ENCODE data around the gene DNAJB13. TPM values are rescaled to one million over a fixed set of nuclear protein-coding genes. Genes with fewer than 3 reads are reported as not detected.

Gene DNAJB13
- total RNA-seq, 2 experiments from 2014 or later, result 0.29 TPM; not detected in 1

DNA sequence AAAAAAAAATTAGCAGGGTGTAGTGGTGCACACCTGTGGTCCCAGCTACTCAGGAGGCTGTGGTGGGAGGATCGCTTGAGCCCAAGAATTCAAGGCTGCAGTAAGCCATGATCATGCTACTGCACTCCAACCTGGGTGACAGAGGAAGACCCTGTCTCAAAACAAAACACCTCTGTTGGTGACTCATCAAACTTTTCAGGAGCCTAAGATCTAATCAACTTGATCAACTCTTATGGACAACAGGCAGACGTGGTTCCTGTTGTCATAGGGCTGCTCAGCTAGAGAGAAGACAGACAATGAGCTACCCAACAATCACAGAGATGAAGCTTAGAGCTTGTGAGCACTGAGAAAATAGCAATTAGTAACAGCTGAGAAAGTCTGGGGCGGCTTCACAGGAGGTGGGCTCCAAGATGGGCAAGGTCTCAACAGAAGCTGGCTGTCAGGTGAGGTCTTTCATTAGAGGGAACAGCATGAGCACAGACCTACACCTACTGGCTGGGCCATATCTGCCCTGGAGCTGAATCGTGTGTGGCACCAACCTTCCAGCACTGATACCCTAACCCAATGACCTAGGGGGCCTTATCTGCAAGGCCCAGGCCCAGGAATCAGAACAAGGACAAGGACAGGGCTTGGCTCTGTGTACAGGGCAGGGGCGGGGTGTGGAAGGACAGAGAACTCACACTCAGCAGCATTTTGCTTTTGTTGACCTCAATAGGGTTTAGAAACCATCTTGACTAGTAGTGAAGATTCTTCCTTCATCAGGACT lies 65.3 kb downstream of the DNAJB13 start:
- CTCF ChIA-PET (ENCODE audit: unreplicated experiment), result no interaction called here
- intact Hi-C loops (cut with micrococcal nuclease; ENCODE audit: unreplicated experiment), result no loop called here
- POLR2A ChIA-PET, result interaction anchor here (0.6 to 0.9 kb wide), 2 partner anchors 11 to 41 kb away, joined by 3 to 4 read pairs; no protein-coding TSS in a partner anchor
- no peaks in the 10 kb centered on the region for H3K79me2 ChIP-seq (ENCODE audit: insufficient read depth, low read depth, low read length)
- DNase-seq (ENCODE audit: low spot score), result no peak
- H3K4me2 ChIP-seq (ENCODE audit: low read length), result no peak overlapping the region
- H3K9me2 ChIP-seq (ENCODE audit: insufficient read depth, low read length), result no peaks in the 10 kb centered on the region
- TF ChIP-seq EZH2phosphoT487 (IDR thresholded peaks at IDR 0.05; ENCODE audit: borderline replicate concordance, low read depth, low read length) (no peak), CTCF (conservative IDR thresholded peaks at IDR 0.05; ENCODE audit: low read length) (no peak)
- H2AFZ ChIP-seq (ENCODE audit: low read length), result no peak overlapping the region
- BruUV-seq (replicated peaks), result no TSS peak
- H4K20me1 ChIP-seq (ENCODE audit: insufficient read depth, low read length), result no peaks in the 10 kb centered on the region
- peaks cover 28% of the 10 kb centered on the region for H3K4me1 ChIP-seq (ENCODE audit: insufficient read depth, low read length, poor library complexity, severe bottlenecking)
- H3K4me3 ChIP-seq (ENCODE audit: low read depth, low read length, poor library complexity, severe bottlenecking), result no peak overlapping the region
- no peaks in the 10 kb centered on the region for H3K9me3 ChIP-seq (ENCODE audit: low read length)
- H3K27ac ChIP-seq (ENCODE audit: low read depth, low read length, poor library complexity, severe bottlenecking), result no peak overlapping the region
- no peaks in the 10 kb centered on the region for H3K36me3 ChIP-seq (ENCODE audit: insufficient read depth, low read length)

DNA sequence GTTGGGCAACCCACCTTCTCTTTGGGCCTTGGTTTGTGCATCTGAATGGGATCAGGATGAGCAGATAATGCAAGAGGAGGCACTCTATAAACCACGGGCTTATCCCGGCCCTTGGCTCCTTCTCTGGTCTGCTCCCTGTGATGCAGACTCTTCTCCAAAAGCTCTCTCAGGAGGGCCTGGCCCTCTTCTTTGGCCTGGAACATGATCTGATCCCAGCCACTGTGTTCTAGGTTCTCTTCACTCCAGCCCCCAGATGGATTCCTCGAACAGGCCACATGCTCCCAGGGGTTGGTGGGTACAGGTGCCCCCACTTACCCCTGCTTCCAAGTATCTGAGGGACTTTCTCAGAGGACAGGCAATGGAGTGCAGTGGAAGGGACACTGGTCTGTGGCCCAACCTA lies 66.8 kb downstream of the DNAJB13 start:
- intact Hi-C loops (cut with micrococcal nuclease; ENCODE audit: unreplicated experiment), result no loop called here
- Histone ChIP-seq H4K20me1 (ENCODE audit: insufficient read depth, low read length) (no peaks in the 10 kb centered on the region), H3K4me3 (ENCODE audit: low read depth, low read length, poor library complexity, severe bottlenecking) (no peak overlapping the region), H2AFZ (ENCODE audit: low read length) (no peak overlapping the region), H3K9me2 (ENCODE audit: insufficient read depth, low read length) (no peaks in the 10 kb centered on the region), H3K9me3 (ENCODE audit: low read length) (no peaks in the 10 kb centered on the region), H3K36me3 (ENCODE audit: insufficient read depth, low read length) (no peaks in the 10 kb centered on the region), H3K79me2 (ENCODE audit: insufficient read depth, low read depth, low read length) (no peaks in the 10 kb centered on the region), H3K4me2 (ENCODE audit: low read length) (no peak overlapping the region), H3K27ac (ENCODE audit: low read depth, low read length, poor library complexity, severe bottlenecking) (no peak overlapping the region), H3K4me1 (ENCODE audit: insufficient read depth, low read length, poor library complexity, severe bottlenecking) (peaks cover 23% of the 10 kb centered on the region)
- no TSS peak for BruUV-seq (replicated peaks)
- TF ChIP-seq CTCF (conservative IDR thresholded peaks at IDR 0.05; ENCODE audit: low read length) (no peak), EZH2phosphoT487 (IDR thresholded peaks at IDR 0.05; ENCODE audit: borderline replicate concordance, low read depth, low read length) (no peak)
- ChIA-PET CTCF (ENCODE audit: unreplicated experiment) (no interaction called here), POLR2A (no interaction called here)
- no peak for DNase-seq (ENCODE audit: low spot score)

- no peak overlapping the region for H3K4me2 ChIP-seq (ENCODE audit: low read length)
Observed at GRCh38 chr11:74018331-74019005, 67.6 kb downstream of the DNAJB13 start.

More at GRCh38 chr11:74018331-74019005, 67.6 kb downstream of the DNAJB13 start:
- H3K36me3 ChIP-seq (ENCODE audit: insufficient read depth, low read length), result no peaks in the 10 kb centered on the region
- peaks cover 23% of the 10 kb centered on the region for H3K4me1 ChIP-seq (ENCODE audit: insufficient read depth, low read length, poor library complexity, severe bottlenecking)
- H4K20me1 ChIP-seq (ENCODE audit: insufficient read depth, low read length), result no peaks in the 10 kb centered on the region
- no peak for DNase-seq (ENCODE audit: low spot score)
- ChIA-PET CTCF (ENCODE audit: unreplicated experiment) (no interaction called here), POLR2A (interaction anchor here (0.6 kb wide), 1 partner anchor 70 kb away, joined by 3 read pairs; no protein-coding TSS in a partner anchor)
- TF ChIP-seq CTCF (conservative IDR thresholded peaks at IDR 0.05; ENCODE audit: low read length) (no peak), EZH2phosphoT487 (IDR thresholded peaks at IDR 0.05; ENCODE audit: borderline replicate concordance, low read depth, low read length) (no peak)
- no peak overlapping the region for H3K4me3 ChIP-seq (ENCODE audit: low read depth, low read length, poor library complexity, severe bottlenecking)
- H3K9me2 ChIP-seq (ENCODE audit: insufficient read depth, low read length), result no peaks in the 10 kb centered on the region
- BruUV-seq (replicated peaks), result no TSS peak
- no peak overlapping the region for H3K27ac ChIP-seq (ENCODE audit: low read depth, low read length, poor library complexity, severe bottlenecking)
- no peak overlapping the region for H2AFZ ChIP-seq (ENCODE audit: low read length)
- intact Hi-C loops (cut with micrococcal nuclease; ENCODE audit: unreplicated experiment), result no loop called here
- no peaks in the 10 kb centered on the region for H3K79me2 ChIP-seq (ENCODE audit: insufficient read depth, low read depth, low read length)
- no peaks in the 10 kb centered on the region for H3K9me3 ChIP-seq (ENCODE audit: low read length)
